HG03045 (cell line): ENCODE results near the gene DROSHA.

Experiments
- ATAC-seq: cut with Tn5 transposase; IDR thresholded peaks from one replicate; pipeline ENCODE4 v1.9.1; 2021; ENCODE audit warnings: mild to moderate bottlenecking, moderate library complexity; ENCODE audit not compliant: unreplicated experiment

The DROSHA gene

DNA sequence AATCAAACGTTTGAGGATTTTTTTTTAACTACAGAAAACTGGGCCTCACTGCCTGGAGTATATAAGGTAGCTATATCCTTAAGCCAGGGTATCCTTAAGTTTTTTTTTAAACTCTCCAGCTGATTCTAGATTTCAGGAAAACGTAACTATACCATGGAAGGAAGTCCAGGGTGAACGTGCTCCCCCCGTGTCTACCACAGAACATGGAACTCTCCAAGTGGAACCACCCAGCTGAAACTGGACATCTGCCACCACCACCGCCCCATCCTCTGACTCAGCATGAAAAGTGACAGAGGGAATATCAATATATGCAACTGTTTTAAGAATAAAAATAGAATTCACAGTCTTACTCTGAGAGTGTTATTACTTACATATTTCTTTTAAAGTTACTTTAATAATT, 61.3 kb downstream of the DROSHA start:
- ATAC-seq, result no peak

DNA sequence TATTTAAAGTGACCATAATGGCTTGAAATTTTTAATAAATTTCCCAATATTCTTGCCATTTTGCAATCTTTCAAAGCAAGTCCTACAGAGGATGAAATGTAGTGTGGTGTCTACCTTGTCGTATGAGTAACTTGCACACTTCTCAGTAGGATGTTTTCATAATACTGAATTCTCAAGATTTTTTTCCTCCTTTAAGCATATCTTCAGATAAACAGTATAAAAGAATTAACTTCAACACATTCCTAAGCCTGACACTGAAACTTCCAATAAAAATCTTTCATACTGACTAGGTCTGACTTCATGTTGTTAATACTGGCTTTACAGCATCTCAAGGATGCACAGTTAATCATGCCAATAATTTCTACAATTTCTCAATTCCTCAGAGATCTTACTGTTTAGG, 62.0 kb downstream of the DROSHA start:
- no peak for ATAC-seq

DNA sequence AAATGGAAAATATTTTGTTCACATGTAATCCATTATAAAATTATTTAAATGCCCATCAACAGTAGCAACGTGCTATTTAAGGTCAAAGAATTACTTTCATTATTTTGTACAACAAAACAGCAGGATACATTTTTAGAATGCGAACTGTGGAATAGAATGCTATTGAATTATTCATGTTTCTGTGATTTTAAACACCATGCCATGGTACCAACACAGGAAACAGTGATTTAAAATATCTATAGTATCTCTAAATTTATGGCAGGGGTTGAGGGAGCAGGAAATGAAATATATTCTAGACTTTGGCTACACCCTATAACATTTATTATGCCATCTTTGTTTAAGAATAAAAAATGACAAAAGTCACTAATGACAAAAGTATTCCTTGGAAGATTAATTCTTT, 62.4 kb downstream of the DROSHA start:
- no peak for ATAC-seq

DNA sequence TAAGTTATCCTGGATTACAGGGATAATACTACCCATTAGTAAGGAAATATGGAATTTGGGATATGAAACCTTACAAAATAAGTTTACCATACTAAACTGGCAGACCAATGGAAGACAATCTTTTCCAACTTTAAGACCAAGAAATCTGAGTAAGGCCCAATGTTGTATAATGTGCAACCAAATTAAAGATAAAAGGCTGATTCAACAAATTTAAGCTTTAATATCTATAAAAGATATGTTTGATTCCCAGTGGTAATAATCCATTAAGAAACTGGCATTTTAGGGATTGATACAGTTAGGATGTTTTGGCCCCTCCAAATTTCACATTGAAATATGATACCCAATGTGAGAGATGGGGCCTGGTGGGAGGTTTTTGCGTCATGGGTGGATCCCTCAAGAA, 66.6 kb downstream of the DROSHA start:
- ATAC-seq, result no peak

DNA sequence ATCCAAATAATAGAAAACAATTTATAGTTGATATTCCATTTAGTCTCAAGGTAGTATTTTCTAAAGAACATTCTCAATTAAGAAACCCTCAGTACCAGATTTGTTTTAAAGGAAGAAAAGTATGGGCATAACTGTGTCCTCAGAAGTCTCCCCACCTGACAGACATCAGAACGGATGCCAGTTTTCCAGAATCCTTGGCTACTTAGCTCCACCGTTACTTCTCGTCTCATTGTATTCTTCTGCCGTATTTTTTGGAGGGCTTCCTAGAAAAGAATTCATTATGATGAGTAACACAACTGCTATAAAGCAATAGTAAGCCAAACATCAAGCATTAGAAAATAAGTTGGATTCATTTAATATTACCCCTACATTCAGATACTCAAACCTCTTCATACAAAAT, 67.8 kb downstream of the DROSHA start:
- ATAC-seq, result no peak

DNA sequence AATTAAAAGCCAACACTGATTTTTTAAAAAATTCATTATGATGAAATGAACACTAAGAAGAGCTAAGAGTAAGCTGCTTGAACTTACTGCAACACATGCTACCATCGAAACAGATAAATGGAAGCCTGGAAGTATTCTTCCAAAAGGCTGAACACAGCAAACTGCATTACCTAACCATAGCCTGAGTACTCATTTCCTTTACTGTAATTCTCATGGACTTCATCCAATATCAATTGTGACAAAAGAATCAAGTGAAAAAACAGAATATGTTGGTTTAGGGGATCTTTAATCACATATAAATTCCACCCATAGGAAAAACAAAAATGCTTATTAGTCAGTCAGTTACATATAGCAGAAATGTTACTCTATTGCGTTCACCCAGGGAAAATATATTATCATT, 68.5 kb downstream of the DROSHA start:
- ATAC-seq, result no peak

- ATAC-seq, result no peak
These were observed 72.3 kb downstream of the DROSHA start for GRCh38 chr5:31459594-31459993.

DNA sequence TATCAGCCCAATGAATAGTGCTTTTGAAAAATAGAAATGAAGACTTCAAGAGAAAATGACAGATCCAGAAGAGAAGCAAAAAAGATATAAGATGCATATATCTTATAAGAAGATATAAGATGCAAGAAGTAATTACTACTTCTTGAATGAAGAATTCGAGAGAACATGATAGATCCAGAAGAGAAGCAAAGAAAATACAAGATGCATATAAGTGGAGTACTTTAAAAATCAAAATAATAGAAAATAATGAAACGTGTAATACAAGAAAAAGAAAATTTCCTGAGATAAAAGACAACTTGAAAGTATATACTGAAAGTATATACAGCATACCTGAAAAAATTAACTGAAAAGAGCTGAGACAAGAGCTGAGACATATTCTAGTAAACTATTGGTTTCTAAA, 76.7 kb downstream of the DROSHA start:
- ATAC-seq, result no peak

DNA sequence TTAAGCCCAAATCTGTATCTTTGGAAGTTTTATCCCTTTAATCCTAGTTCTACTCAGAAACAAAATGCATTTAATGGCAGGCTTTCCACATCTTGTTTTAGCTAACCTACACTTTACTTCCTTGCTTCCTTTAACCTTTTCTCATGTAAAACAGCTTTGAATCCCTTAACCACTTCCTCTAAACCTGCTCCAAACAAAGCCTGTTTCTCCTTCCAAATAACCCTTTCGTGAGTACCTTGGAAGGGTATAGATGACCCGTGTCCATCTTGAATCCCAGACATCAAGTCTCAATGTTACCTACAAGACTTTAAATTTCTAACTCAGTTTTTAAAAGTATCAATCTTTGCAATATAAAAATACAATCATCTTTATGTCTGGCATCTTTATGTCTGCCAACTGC, 78.4 kb downstream of the DROSHA start:
- ATAC-seq, result no peak

DNA sequence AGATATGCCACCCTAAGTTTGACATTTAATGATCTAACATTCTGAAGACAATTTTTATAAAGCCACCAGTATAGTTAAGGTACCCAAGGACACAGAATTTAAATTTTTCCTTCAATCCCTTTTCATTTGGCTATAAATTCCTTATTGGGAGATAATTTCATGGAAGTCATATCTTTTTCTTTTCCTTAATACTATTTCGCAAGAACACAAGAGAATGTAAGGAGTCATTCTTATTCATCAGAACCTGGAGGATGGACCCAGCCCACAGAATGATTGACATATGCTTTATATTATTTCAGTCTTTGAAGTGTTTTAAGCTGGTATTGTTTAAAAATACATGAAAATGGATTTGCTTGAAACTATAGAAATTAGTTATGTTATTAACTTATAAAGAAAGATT, 79.6 kb downstream of the DROSHA start:
- ATAC-seq, result no peak

GRCh38 chr5:31449962-31450361, 81.9 kb downstream of the DROSHA start:
- ATAC-seq, result no peak

DNA sequence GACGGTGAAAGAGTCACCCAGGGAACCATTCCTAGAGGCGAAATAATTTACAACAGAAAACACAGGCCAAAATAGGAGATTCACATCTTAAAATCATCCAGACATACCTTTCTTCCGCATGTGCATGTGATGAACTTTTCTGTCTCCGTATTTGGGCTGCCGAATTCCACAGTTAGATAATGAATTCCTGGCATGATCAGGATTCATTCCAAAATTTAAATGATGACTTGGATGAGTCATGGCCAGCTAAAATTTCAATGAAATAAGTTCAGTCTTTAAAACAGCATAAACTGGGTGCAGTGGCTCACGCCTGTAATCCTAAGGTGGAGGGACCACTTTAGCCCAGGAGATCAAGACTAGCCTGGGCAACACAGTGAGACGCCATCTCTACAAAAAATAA, 82.7 kb downstream of the DROSHA start:
- no peak for ATAC-seq

DNA sequence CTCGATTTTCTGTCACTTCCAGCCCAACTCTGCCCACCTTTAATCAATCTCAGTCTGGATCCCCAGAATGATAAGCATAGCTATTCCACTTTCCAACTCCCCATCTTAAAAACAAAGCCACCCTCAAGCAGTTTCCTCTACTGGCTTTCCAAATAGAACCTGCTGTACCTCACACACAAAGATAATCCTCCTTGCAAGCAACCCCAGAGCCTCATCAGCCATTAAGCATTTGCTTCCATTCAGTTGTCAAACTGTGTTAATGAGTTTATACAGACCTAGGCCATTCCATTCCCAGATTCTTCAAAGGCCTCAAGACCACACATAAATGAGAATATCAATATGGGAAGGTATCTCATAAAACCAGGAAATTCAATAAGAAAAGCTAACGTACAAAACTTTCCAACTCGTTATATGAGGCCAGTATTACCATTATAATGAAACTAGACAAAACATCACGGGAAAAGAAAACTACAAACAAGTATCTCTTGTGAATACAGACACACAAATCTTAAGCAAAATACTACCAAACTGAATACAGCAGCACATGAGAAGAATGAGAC, 86.8 kb downstream of the DROSHA start:
- ATAC-seq, result no peak

GRCh38 chr5:31443572-31443971, 88.3 kb downstream of the DROSHA start:
- no peak for ATAC-seq

GRCh38 chr5:31442058-31442745, 89.7 kb downstream of the DROSHA start:
- no peak for ATAC-seq

DNA sequence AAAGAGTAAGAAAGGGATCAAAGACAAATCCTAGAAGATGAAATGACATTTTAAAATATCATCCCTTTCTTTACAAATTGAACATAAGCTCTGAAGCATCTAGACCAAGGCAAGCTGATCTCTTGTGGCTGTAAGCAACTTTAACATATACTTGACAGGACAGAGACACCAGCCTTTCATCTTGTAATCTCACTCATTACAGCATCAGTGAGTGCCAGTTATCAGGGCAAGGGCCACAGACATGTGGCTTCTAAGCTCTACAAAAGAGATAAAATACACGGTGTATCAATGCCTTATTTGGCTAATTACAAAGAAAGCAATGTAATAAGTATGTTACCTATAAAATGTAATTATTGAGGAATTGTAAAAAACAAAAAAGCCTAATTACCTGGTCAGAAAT, 95.0 kb downstream of the DROSHA start:
- ATAC-seq, result no peak

GRCh38 chr5:31435730-31436129, 96.2 kb downstream of the DROSHA start:
- no peak for ATAC-seq

DNA sequence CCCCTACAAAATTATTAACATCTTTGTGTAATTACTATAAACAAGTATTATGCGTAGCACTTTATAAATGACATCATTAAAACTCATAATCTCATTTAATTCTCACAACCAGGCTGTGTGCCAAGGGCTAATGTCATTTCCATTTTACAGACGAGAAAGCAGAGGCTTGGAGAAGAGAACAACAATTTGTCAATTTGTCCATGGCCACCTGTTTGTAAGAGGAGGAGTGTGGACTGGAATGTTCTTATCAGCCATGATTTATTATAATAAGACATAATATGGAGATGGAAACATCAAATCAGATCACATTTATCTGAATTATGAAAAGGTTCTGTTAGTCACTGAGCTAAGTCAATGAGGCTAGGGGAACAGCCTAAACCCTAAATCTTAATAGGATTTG, 97.0 kb downstream of the DROSHA start:
- no peak for ATAC-seq

- no peak for ATAC-seq
These were observed 98.7 kb downstream of the DROSHA start for GRCh38 chr5:31433229-31433628.

DNA sequence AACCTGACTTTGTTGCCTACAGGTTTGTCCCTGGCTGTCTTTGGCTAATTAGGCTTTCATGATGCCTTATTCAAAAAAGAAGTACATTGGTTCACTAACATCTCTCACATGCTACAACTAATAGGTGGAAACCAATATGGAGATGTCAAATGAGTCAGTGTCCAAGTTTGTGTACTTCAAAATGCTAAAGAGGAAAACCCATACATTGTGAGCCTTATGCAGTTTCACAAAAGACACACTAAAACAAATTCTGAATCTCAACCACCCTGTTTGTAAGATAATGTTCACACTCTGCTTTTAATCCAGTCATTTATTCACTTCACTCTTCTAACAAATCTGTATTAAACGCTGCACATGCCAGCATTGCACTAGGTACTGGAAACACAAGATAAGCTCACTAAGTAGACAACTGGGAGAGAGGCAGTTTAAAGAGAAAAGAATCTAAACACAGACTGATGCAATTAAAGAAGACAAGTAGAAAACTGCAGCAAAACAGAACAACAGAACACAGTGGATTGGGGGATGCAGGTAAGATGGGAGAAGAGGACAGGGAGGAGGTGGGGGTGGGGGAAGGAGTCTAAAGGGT, 104.1 kb downstream of the DROSHA start:
- no peak for ATAC-seq

DNA sequence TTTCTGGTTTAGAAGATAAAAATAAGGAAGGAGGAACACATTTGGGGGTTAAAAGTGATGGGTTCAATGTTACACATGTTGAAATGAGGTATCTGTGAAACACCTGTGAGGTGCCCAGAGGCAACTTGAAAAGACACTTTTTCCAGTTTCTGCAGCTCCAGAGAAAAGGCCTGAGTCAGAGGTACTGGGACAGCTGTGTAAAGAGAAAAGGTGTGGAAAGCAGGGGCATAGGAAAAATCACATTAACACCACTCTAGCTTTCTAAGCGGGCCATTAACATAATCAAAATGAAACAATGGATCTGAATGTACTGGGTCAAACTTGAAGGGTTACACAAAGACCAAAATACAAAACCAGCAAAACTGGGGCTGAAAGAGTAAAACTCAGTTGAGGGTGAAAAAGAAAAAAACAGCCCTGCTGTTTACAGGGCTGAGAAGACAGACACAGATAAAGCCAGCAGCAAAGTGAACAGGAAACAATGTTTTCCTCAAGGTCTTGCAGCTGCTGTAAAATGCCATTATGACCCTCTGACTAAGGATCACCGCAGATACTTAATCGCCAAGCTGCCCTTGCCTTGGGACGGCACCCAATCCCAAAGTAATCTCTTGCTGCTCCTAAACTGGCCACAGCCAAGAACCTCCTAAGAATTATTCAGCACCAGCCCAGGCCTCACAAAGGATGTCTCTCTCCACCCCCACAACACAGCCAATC, 104.7 kb downstream of the DROSHA start:
- no peak for ATAC-seq
